T follicular helper cell (primary cell): ENCODE measurements around the gene TRABD2A.

ENCODE experiments used
- DNase-seq: peaks from one replicate; pipeline ENCODE4 v3.0.0-alpha.2; 2020; ENCODE audit warnings: low read depth

The TRABD2A gene

DNA sequence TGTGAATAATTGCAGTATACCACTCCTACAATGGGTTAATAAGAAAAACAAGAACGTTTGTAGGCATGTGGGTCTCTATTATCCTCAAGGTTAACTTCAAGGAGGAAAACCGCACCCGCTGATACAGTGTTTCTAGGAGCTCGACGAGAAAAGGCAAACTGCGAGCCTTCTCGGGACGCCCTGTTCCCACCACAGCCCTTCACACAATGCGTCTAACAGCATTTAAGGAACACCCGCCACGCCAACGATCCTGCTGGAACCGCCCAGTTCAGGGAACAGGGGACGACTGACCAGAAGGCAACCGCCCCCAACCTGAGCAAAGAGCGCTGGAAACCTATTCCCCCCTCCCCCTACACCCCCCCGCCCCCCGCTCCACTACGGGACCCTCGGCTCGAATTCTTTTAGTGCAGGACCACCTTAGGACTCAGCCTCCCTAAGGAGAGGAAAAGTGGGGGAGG is 23.9 kb upstream of the TRABD2A start:
- no peak for DNase-seq

- no peak for DNase-seq
These were observed 23.3 kb upstream of the TRABD2A start for GRCh38 chr2:84904151-84904550.

DNA sequence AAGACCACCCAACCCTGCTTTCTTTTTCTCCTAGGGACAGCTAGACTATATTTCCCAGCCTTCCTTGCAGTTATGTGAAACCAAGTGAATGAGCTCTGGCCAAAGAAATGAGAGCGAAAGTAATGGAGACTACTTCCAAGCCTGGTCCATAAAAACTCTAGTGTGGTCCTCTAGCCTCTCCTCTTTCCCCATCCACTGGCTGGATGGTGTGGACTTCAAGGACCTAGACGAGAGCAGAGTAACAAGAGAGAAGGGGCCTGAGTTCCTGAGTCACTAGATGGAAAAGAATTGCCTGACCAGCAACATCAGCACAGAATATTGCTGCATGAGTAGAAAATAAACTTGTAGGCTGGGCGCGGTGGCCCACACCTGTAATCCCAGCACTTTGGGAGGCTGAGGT is 21.6 kb upstream of the TRABD2A start:
- no peak for DNase-seq

DNA sequence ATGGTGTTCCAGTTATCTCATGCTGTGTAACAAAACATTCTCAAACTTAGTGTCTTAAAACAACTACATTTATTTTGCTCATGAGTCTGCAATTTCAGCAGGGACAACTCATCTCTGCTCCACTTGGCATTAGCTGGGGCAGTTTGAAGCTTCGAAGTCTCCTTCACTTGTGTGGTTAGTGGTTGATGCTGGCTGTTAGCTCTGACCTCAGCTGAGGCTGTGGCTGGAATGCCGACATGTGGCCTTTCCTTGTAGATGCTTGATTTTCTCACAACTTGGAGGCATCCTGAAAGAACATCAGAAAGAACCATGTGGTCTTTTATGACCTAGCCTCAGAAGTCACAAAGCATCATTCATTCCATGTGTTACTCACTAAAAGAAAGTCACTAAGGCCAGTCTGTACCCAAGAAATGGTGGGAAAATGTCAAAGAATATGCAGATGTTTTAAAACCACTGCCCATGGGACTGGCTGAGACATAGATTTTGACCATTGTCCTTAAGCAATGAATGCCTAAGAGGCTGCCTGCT is 20.8 kb upstream of the TRABD2A start:
- no peak for DNase-seq

DNA sequence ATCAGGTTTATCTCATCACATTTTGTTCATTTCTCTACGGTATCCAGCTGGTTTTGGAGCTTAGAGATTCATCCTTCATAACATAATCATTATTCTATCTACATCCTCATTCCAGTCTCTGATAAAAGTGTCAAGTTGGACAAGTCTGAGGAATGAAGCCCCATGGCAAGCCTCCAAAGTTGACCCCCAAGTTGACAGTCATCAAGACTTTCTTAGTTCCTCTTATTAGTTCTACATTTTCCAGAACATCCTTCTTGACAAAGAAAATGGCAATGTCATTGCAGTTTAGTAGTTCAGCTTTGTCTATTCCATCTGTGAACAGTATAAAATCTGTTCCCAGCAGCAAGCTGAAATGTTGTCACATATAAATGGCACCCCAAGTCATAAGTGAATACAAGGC is 20.1 kb upstream of the TRABD2A start:
- no peak for DNase-seq

DNA sequence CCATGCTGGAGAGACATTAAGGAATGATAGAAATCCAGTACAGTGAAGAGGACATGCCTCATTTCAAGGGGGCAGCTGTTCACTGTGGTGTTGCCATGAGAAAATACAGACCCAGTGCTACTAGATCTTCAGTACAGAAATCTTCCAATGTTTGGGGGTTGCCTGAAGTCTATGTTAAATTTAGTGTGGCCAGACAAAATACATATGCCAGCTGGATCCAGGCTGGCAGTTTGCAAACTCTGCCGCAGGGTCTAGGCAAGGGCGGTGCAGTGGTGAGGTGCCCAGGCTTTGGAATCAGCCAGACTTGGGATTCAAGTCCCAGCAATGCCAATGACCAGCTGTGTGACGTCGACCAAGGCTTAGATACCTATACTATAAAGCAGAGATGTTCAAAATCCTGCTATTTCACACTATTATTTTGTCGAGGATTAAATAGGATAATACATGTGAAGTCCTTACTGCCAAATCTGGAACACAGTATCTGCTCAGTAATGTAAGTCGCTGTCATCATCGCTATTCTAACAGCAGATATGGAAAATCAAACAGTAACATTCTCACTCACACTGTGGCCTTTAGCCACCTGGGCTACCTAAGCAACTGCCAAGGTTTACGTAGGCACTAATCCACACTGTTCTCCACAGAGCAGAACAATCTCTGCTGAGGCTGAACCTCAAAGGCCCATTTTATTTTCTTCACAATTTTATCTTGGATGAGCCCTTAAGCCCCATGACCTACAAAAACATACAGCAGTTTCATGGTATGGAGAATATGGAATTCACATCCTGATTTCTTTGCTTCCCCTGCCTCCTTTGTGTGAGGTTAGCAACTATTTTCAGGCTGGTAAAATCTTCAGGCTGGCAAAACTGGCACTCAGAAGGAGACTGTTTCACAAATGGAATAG is 18.7 kb upstream of the TRABD2A start:
- DNase-seq = no peak

GRCh38 chr2:84897773-84898172 is 16.9 kb upstream of the TRABD2A start:
- DNase-seq = no peak

DNA sequence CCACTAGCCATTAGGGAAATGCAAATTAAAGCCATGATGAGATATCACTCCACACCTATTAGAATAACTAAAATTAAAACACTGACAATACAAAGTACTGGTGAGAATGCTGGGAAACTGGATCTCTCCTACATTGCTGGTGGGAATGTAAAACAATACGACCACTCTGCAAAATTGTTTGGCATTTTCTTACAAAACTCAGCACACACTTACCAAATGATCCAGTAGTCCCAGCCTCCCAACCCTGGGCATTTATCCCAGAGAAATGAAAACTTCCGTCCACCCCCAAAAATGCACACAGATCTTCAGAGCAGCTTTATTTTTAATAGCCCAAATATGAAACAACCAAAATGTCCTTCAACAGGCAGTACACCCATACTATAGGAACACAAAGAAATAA is 15.7 kb upstream of the TRABD2A start:
- no peak for DNase-seq

DNA sequence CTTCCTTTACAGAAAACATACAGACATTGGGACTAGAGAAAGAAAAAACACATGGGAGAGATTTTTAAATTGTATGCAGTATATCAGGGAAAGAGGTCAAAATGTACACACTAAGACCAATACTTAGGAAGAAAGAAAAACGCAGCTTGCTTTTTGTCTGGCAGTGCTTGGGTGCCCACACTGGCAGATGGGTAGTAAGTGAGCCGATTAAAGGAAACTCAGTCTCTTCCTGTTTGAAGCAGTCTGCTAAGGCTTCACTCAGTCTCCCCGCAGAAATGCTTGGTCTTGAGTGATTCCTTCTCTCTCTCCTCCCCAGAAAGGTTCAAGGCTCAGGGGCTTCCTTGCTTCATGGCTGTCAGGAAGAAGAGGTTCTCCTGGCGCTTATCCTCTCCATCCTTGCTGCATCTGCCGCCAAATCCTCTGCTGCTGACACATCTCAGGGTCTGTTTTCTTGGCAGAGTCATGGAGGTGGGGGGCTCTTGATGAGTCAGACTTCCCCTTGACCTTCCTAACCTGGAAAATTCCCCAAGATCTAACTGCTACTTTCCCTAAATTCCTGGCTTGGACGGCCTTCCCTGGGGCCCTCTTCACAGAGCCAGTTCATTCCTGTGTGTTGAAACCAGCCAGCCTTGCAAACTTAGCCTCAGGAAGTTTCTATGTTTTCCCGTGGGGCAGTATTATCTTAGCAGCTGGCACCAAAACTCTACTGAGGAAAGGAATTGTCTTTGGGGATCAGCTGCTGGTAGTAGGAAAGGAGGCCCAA is 14.1 kb upstream of the TRABD2A start:
- DNase-seq = no peak

- no peak for DNase-seq
These were observed 13.3 kb upstream of the TRABD2A start for GRCh38 chr2:84894131-84894586.

- no peak for DNase-seq
These were observed 10.6 kb upstream of the TRABD2A start for GRCh38 chr2:84891355-84892010.

DNA sequence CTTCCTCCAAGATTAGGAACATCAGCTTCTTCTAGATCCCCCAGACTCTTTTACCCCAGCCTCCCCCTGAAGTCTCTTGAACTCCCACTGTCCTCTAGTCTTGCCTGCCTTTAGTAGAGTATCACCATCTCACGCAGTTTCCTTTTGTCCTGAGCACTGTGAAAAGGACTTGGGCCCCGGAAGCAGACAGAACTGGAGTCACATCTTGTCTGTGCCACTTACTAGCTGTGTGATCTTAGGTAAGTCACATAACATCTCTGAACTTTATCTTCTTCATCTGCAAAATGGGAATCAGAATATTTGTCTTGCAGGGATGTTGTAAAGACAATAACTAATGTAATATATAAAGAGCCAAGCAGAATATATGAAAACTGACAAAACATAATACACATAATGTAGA is 8.4 kb upstream of the TRABD2A start:
- DNase-seq = no peak

DNA sequence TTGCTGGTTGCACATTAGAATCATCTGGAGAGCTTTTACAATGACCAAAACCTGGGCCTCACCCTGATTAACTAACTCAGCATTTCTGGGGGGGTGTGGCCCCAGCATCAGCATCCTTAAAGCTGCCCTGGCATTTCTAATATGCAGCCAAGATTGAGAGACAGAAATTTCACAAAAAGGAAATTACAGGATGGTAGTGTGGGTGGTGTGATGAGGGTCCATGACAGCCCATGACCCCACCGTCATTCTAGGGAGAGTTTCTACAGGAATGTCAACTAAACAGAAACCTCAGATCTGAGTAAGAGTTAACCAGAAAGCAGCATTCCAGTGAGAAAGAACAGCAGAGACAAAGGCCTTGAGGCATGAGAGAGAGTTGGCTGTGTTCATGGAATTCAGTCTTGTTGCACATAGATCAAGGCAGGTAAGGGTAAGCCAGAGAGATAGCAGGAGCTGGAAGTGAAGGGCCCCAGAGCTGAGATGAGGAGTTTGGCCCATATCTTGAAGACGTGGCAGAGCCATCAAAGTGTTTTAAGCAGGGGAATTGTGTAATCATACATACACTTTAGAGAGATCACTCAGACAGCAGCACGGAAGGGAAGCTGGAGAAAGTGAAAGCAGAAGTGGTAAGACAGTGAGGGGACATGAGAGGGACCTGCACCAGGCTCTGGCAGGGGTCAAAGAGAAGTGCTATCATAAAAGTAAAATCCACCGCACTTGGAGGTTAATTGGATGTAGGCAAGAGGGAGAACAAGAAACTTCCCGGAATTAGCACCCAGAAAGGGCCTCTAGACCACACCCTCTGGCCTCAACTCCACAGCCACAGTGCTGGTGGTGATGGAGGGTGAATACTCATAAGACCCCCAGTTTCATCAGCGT is 7.8 kb upstream of the TRABD2A start:
- peak; percentile 32 for DNase-seq

GRCh38 chr2:84886791-84887190 is 5.9 kb upstream of the TRABD2A start:
- DNase-seq = no peak

GRCh38 chr2:84885111-84885510 is 4.2 kb upstream of the TRABD2A start:
- no peak for DNase-seq

DNA sequence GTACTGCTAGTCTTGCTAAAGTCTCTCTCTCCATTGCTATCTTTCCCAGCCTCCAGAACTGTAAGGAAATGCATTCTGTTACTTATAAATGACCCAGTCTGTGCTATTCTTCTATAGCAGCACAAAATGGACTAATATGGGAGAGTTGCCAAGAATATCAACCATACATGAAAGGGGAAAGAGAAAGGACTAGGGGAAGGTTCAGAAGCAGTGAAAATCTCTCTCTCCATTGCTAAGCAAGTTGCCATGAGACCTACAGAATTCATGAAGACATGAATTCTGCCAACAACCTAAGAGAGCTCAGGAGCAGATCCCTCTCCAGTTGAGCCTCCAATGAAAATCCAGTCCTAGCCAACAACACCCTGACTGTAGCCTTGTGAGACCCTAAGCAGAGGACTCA is 3.6 kb upstream of the TRABD2A start:
- no peak for DNase-seq

DNA sequence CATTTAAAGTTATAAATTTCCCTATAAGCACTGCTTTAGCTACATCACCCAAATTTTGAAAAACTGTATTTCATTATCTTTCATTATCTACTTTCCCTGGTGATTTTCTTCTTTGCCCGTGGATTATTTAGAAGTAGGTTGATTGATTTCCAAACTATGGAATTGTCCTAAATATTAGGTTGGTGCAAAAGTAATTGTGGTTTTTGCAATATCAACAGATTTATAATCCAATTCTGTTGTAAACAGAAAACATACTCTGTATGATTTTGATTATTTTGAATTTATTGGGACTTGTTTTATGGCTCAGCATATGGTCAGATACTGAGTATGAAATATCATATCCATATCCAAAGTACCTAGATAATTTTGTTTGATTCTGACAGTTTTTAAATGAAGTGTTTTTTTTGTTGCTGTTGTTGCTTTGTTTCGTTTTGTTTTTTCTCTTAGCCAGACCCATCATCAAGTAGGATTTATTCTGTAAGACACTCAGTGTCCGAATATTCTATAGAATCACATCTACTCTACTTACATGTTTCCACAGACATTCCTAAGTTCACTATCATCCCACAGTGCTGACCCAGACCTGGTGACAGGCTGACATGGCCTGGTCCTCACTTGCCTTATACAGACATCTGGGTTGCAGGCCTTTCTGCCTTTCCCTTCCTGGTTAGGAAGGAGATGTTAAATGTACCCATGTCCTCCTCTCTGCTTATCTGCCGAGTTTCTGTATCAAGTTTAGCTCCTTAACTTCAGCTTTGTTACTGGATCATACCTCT is 2.1 kb upstream of the TRABD2A start:
- DNase-seq = no peak

- no peak for DNase-seq
These were observed 1.5 kb upstream of the TRABD2A start for GRCh38 chr2:84882414-84882738.

DNA sequence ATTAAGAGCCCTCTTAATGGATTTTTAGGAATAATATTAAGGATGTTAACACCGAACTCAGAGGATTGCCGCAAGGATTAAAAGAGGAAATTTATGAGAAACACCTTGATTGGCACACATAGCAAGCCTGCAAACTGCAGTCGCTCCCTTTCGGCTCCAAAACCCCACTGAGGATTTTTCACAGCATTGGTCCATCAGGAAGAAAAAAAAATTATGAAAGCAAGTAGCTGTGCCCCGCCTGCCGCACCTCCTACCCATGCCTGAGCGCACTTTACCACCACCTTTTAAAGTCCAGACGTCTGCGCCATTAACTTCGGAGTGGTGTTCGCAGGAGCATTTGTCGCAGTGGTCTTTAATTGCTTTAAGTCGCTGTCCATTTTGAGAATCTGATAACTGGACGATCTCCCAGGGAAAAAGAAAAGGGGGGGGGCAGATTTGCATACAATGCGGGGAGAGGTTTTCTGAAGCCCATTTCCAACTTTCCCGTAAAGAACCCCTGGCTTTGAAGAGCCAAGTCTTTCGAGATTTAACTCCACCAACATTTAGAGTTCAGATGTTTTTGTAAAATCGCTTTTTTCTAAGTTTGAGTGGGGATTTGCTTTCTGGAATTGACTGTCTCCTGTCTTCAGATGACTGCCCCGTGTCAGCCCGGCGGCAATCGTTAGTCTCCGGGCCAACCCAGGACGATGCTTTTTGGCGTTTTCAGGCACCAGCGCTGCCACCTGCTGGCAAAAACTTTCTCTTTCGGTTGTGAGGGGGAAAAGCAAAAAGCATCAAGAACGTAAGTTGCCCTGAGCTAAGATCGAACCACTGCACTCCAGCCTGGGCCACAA is 913 bp upstream of the TRABD2A start:
- peak; percentile 77 for DNase-seq

DNA sequence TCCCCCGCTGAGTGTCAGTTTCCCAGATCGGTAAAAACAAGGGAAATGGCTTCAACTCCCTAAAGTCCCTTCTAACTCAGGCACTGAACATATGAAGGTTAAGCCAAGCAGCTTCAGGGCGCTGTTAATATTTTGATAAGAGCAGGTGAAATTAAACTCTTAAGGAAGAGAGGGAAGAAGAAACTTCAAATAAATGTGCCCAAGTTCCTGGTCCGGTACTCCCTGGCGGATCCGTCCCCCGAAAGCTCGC is 564 bp downstream of the TRABD2A start:
- no peak for DNase-seq
